NCI-H146 (cell line): Measurements from ENCODE around the gene GNA12.

Experiments
- DNase-seq: peaks from one replicate; lab custom pipeline; 2025; lab: John Stamatoyannopoulos, UW

The GNA12 gene, protein sequence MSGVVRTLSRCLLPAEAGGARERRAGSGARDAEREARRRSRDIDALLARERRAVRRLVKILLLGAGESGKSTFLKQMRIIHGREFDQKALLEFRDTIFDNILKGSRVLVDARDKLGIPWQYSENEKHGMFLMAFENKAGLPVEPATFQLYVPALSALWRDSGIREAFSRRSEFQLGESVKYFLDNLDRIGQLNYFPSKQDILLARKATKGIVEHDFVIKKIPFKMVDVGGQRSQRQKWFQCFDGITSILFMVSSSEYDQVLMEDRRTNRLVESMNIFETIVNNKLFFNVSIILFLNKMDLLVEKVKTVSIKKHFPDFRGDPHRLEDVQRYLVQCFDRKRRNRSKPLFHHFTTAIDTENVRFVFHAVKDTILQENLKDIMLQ

DNA sequence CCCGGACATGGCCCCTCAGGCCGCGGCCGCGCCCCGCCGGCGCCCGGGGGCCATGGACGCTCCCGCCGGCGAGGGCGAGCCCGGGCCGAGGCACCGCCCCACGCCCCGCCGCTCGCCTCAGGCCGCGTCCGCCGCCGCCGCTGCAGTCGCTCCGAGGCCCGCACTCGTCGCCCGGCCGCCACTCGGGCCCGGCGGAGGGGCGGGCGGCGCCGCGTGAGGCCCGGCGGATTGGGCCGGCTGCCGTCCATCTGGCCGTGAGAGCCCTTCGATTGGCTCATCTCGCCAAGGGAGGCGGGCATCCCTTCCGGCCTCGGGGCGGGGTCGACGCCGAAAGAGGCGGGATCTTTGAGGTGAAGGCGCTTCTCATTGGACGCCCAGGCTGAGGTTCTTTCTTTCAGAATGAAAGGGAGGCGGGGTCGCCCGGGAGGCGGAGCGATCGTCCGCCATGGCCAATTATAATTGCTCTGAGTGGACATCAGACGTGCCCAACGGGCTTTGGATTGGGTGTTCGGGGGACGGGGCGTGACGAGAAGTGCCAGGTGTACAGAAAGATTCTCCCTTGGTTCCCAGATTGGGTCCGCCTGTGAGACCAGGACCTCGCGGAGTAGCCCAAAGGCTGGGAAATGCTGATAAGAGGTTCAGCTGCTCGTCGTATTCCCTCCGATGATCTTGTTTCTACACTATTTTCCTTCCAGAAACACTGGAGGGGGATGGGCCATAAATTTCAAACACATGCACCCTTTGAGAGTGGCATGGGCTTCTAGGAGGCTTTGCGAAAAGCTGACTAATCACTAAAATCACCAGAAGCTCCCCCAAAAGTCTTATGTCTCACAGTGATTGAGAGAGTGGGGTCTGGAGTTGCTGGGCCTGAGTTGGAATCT is at the start of gene GNA12:
GNA12 (minus strand) TSS at position 156 of the 881 bp plus-strand sequence; CDS start at position 9, 147 bp downstream.
- DNase-seq, result peak; percentile 98

DNA sequence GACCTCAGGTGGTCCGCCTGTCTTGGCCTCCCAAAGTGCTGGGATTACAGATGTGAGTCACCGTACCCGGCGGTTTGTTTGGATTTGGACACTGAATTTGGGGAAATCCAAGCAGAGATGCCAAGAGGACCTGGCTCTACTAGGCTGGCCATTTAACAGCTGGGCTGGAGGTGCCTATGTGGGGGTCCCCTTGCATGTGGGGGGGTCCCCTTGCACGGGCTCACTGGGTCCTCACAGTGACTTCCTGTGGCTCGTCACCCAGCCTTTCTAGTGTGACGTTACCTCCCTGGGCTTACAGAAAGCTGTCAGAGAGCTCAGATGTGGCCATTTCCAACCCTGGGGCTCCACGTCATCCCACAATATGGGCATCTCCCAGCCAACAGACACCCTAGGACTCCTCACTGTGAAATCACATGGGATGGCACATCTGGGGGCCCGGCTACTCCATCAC is 49.3 kb upstream of the GNA12 start:
- no peak for DNase-seq

DNA sequence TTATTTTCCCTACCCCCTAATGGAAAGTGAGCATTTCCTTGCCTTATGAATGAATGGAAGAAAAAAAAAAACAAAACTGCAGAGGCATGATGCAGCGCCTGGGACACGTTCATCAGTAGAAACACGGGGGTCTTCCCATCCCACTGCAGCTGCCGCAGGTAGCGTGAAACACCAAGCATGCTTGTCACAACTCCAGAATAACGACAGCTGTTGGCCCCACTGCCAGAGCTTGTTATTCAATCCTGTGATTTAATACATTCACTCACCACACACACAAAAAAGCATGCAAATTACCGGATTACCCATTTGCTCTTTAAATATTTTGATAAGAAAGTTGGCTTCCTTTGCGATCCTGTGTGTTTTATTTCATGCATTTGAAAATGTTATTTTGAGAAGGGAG is 48.4 kb upstream of the GNA12 start:
- no peak for DNase-seq

DNA sequence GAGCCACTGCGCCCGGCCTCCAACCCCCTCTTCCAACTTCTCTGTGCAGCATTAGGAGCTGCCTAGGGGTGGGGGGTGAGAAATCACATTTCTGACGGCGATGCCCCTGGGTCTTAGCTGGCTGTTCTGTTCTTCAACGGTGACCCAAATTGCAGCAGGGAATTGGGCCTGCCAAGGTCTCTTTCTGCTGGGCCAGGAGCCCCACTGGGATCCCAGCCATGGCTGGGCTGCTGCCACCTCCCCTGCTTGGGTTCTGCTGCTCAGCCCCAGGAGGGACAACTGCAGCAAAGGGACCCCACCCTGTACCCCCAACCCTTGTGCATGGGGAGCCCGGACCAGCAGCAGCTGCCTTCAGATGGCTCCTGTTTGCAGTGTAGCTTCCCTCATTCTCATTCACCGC is 43.7 kb upstream of the GNA12 start:
- no peak for DNase-seq

DNA sequence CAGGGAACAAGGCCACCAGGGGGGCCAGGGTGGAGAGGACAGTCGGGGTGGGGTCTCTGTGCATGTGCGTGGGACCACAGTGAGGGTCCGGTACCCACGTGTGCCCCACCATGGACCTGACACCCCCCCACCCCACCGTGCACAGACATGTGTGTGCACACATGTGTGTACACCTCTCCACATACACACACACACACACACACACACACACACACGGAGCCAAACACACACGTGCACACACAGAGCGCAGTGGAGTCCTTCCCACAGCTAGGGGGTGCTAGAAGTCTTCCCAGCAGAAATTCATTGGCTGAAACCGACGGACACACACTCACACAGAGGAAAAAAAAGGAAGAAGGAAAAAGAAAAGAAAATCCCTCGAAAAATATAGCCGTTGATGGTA is 42.8 kb upstream of the GNA12 start:
- DNase-seq, result peak; percentile 73

DNA sequence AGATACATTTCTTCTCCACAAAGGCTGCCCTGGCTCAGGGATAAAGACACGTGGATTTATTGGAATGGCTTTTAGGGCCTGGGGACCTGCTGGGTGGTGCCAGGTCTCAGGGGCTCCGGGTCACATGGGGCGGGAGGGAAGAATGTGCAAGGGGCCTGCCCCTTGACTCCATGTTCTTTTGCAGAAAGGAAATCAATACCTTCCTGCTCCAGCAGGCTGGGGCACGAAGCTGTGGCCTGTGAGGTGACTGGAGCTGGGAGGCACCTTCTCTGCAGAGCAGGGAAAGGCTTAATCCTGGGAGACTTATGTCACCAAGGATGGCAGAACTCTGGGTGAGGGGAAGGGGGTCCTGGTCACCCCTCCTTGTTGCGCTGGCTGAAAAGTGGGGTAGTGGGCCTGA is 42.3 kb upstream of the GNA12 start:
- no peak for DNase-seq

DNA sequence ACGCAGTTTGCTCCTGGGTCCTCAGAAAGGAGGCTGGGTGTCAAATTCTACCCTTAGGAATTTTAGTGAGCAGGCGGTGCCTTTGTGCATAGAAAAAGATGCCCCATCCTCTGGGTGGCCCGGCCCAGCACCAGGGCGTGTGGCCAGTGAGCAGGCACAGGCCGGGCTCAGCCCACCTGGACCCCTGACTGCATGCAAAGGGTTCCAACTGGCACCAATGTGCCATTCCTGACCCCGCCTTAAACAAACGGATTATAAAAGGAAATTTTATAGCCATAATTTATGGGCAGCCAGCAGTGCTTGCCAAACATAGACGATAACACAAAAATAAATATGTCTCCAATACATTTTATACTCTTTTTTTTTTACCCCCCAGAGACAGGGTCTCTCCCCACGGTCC is 40.1 kb upstream of the GNA12 start:
- no peak for DNase-seq

DNA sequence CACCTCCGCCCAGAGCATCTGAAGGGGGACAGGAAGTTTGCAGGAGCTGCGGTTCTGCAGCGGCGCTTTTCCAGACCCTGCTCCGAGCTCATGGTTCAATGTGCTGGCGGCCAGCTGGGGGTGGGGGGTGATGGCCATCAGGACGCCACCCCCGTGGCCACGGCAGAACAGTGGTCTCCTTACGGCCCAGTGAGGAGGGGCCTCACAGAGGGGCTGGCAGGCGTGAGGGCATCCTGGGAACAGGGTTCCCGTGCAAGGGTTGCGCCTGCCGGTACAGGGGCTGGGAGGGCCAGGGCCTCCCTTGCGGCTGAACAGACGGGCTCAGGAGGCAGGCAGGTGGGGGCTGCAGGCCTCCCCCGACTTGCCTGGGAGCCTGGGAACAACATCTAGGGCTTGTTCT is 39.0 kb upstream of the GNA12 start:
- DNase-seq, result no peak

DNA sequence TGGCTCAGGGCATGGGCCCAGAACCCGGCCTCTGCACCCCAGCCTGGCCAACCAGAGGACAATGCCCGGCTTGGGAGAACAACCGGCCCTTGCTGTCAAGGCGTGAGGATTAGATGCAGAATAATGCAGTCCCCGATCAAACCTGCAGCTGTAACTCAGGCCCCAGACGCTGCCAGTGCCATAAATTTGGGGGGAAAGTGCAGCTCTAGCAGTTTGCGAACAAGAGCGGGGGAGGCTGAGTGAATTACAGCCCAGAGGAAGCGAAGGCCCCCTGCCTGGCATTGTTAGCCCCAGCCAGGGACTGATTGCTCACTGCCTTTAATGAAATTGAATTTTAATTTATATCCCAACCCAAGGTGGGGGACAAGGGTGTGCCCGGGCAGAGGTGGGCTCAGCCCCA is 38.0 kb upstream of the GNA12 start:
- peak; percentile 24 for DNase-seq

DNA sequence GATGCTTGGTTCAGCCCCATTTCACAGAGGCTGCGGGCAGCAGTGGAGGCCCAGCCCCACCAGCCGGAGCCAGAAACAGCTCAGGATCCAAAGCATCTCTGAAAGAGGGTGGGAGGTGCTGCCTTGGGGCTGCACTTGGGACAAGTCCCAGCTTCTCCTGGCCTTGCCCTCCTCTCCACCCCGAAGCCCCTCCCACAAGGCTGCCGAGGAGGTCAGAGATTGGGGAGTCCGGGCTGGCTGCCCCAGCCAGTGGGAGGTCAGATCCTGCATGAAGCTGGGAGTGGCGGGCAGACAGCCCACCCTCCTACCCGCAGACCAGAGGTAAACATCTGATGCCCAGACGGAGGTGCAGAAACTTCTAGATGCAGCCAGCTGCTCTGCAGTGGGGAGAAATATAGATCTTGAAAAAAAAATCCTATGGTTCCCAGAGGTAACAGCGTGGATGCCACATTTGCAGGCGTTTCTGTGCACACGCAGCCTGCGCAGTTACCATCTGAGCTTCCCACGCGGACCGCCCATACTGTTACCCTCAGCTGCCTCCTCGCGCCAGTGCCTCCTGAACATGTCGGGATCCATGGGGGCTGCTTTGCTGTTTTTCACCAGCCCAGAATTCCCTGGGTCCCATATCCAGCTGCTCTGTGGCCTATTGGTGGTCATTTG is 36.9 kb upstream of the GNA12 start:
- DNase-seq, result no peak

DNA sequence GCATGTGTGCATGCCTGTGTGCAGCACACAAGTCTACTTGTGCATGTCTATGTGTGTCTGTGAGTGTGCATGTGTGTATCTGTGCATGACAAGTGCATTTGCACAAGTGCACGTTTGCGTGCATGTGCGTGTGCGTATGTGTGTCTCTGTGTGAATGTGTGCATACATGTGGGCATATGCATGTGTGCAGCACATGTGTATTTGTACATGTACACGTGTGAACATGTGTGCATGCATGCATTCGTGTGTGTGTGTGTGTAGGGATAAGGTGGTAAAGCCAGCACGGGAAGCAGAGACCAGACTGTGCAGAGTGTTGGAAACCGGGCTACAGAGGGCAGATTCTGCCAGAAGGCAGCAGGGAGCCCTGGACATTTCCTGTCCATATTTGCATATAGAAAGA is 35.9 kb upstream of the GNA12 start:
- DNase-seq, result no peak

DNA sequence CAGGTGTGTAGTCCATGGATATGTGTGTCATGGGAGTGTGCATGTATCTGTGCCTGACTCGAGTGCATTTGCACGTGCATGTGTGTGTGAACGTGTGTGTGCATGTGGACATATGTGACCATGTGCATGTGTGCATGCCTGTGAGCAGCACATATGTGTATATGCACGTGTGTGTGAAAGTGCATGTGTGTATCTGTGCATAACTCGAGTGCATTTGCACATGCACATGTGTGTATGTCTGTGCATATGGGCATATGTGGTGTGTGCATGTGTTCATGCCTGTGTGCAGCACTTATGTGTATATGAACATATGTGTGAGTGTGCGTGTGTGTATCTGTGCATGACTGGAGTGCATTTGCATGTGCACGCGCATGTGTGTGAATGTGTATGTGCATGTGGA is 35.2 kb upstream of the GNA12 start:
- no peak for DNase-seq

DNA sequence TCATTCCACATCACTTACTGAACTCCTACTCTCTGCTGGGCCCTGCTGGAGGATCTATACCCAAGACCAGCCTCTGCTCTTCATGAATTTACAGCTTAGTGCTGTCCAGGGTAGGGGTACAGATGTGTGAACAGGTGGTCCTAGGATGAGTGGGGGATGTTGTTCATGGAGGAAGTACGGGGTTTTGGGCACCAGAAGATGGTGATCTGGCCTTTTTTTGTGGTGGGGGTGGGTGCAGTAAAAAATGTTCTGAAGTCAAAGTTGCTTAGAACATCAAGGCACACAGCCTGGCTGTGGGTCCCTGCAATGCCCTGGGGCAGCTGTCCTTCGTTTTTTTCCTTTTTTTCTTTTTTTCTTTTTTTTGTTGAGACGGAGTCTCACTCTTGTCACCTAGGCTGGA is 34.2 kb upstream of the GNA12 start:
- DNase-seq, result no peak

DNA sequence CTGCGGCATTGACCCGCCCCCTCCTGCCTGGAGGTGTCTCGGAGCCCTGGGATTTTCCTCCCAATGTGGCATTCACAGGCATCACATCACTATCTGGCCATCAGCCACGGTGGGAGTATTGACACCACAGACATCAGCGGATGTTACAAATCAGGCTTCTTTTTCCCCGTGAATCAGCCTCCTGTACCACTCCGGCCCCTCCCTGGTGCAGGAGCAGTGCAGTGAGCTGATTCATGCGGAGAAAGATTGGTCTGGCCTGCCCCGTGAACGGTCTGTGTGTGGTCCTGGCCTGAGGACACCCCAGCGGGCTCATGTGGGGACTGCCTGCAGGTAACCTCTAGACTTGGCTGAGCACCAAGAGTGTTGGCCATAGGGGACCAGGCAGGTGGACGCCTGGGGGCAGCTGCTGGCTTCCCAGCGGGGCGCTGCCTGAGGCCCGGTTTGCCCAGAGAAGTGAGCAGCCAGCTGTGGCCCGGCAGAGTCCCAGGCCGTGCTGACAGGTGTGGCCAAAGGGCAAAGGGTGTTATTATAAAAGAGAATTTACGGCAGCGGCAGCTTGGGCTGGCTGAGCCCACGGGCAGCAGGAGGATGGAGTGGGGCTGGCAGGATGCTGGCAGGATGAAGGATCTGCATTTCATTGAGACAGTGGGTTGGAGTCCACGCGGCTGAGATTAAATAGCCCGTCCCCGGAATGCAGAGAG is 32.1 kb upstream of the GNA12 start:
- peak; percentile 97 for DNase-seq

DNA sequence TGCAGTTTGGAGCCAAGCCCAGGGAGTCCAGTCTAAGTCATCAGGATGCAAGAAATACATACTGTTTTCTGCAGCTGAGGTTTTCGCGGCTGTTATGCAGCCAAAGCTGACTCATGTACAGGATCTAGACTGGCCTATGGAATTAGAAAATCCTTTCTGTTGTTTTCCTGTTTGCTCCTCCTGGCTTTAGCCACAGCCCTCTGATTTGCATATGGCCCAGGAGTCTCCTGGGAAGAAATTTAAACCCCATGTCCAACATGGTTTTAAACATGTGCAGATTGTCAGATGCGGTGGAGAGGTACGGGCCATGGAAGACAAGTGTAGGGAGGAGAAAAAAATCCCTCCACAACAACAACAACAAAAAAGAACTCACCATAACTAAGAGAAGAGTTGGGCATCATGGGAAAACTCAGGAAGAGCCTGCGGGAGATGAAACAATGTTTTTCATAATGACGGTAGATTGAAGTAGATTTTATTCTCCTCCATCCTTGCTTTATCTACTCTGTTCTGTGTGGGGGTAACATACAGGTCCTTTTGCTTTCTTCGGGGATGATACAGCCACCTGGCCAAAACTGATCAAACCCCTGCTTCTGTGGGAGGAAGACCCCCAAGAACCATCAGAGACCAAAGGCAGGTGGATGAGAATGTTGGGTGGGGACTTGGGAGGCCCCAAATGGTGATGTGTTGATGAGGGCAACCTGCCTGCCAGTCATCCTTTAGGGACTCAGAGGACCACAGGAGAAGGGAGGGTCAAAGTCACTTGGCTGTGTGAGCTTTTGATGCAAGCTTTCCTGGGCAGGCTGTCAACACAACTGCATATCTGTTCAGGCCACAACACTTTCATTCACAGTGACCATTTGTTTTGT is 29.8 kb upstream of the GNA12 start:
- no peak for DNase-seq

DNA sequence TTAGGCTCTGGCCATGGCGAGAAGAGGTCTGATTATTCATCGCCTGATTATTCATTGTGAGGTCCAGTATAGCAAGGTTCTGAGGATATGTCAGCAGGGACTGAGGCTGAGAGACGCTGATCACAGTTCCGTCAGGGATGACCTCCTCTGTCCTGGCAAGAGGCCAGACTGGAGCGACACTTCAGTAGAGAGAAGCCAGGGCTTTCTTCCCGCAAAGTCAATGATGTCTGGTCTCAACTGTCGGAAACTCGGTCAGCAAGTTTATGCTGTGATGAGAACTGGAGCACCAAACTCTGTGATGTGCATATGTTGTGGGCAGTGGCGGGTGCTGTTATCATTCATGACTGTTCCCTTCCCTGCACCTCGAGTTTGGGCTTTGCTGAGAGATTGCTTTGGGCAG is 29.0 kb upstream of the GNA12 start:
- no peak for DNase-seq

DNA sequence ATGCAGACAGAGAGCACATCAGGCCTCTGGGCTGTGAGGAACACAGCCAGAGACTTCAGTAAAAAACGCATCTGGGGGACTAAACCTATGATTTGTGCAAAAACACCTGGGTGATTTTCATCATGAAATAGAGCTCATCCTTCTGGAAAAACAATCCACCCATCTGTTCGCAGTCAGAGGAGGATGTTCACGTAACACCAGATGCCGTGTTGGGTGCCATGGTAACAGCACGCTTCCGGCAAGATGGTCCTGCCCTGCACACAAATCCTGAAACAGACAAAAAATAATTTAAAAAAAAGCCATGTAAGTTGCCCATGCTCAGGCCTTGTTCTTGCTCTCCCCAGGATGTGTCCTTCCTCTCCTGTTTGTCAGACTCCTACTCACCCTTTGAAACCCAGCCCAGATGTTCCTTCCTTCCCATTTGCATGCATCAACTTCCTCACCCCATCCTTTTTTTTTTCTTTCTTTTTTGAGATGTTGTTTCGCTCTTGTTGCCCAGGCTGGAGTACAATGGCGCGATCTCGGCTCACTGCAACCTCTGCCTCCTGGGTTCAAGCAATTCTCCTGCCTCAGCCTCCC is 28.3 kb upstream of the GNA12 start:
- DNase-seq, result no peak

DNA sequence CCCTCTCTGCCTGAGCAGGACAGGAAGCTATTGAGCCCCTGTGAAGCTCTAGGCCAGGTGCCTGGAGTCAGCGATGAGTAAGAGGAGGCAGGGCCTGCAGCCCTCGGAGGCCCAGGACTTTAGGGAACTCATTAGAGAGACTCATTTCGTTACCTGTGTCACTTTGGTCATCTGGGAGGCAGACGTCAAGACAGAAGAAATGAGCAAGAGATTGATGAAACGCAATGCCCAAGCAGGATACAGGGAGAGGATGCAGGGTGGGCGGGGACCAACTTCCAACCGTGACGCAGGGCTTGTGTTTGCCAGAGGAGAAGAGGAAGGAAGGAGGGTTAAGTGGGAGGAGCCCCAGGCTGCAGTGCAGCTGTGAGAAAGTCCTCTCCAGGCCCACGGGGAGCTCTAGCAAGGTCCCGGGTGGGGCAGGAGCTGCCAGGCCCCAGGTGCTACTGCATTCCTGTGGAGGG is 26.4 kb upstream of the GNA12 start:
- DNase-seq, result peak; percentile 40

DNA sequence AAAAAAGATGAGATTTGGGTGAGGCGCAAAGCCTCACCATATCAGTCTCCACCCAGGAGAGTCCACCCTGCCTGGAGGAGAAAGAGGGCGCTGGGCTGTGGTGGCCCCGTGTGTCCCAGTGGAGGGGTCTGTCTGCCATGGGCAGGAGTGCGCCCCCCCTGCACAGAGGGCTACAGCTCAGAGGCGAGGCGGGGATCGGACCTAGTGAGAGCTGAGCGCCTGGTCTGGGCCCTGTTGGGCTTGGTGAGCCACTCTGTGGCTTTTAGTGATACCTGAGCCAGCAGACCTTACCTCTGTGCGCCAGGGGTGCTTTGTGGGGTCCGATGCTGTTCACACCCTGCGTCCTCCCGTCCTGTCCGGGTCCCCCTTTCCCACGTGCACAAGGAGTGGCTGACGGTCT is 25.9 kb upstream of the GNA12 start:
- DNase-seq, result no peak

DNA sequence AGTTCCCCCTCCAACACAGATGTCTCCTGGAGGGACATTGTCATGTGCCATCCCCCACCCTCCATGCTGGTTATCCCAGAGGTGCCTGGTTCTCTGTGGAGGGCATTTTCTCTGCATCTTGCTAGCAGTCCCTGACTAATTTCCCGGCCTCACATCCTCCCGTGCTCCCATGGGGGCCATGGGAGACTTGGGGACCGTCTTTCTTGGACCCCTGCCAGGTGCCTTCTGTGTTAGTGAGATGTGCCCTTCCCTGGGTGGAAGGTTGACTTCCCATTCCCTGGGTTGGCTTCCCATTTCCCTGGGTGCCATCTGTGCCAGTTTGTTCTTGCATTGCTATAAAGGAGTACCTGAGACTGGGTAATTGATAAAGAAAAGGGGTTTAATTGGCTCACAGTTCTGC is 22.5 kb upstream of the GNA12 start:
- no peak for DNase-seq
